Activated naive CD8-positive, alpha-beta T cell treated with anti-CD3 and anti-CD28 coated beads, Interleukin-2, amount 10 ng/mL, durations not matched to agents 7 days and 5 days (primary cell): Measurements from ENCODE around the gene HYDIN. TPM values are rescaled to one million over a fixed set of nuclear protein-coding genes. Genes with fewer than 3 reads are reported as not detected.

Experiments
- ATAC-seq: fragments of 150-1000 bp; cut with Tn5 transposase; one replicate; pipeline ENCODE4 v1.10.0; 2021; ENCODE audit warnings: low read depth, moderate library complexity
- POLR2A ChIA-PET: fragments of 350-600 bp; sonication (Branson Sonifier 250); formaldehyde crosslinking; loops from one replicate; lab custom pipeline; 2021; ENCODE audit warnings: antibody characterized with exemption; lab: Charles Lee
- DNase-seq: peaks from one replicate; pipeline ENCODE4 v3.0.0; 2021
- H3K27ac Mint-ChIP-seq: one replicate; pipeline ENCODE4 v1.8.0; 2022; ENCODE audit warnings: mild to moderate bottlenecking, mixed read lengths
- H3K27me3 Mint-ChIP-seq: one replicate; pipeline ENCODE4 v1.8.0; 2022; ENCODE audit warnings: mild to moderate bottlenecking, moderate library complexity, mixed read lengths
- H3K36me3 Mint-ChIP-seq: one replicate; pipeline ENCODE4 v1.8.0; 2021; ENCODE audit warnings: mild to moderate bottlenecking, mixed read lengths
- H3K4me1 Mint-ChIP-seq: one replicate; pipeline ENCODE4 v1.8.0; 2021; ENCODE audit warnings: mixed read lengths
- H3K4me3 Mint-ChIP-seq: one replicate; pipeline ENCODE4 v1.8.0; 2022; ENCODE audit warnings: mild to moderate bottlenecking, moderate library complexity, mixed read lengths
- H3K9me3 Mint-ChIP-seq: one replicate; pipeline ENCODE4 v1.8.0; 2021; ENCODE audit warnings: mixed read lengths
- total RNA-seq, 2 experiments: library from RNA; stranded (reverse); gene quantifications; one replicate each; pipeline ENCODE4 v1.2.3, GENCODE V29; 2021

HYDIN gene
- total RNA-seq, 2 experiments from 2014 or later, result not detected

GRCh38 chr16:70770626-70771552, 459.6 kb downstream of the HYDIN start:
- POLR2A ChIA-PET, result interaction anchor here (1.0 to 1.9 kb wide), 3 partner anchors 9 to 78 kb away, joined by 3 to 6 read pairs (median 3); no protein-coding TSS in a partner anchor
- Mint-ChIP-seq H3K27me3 (no peaks in the 10 kb centered on the region), H3K36me3 (peaks cover 3% of the 10 kb centered on the region), H3K9me3 (no peaks in the 10 kb centered on the region), H3K4me1 (peaks cover 4% of the 10 kb centered on the region), H3K4me3 (no peak overlapping the region), H3K27ac (no peak overlapping the region)
- DNase-seq (peak; percentile 79), ATAC-seq (peak; percentile 72)

GRCh38 chr16:70770291-70770625, 460.3 kb downstream of the HYDIN start:
- Mint-ChIP-seq H3K4me3 (no peak overlapping the region), H3K36me3 (peaks cover 3% of the 10 kb centered on the region), H3K9me3 (no peaks in the 10 kb centered on the region), H3K27ac (no peak overlapping the region), H3K4me1 (peaks cover 4% of the 10 kb centered on the region), H3K27me3 (no peaks in the 10 kb centered on the region)
- DNase-seq (no peak), ATAC-seq (no peak)
- POLR2A ChIA-PET, result interaction anchor here (0.6 to 1.9 kb wide), 2 partner anchors 33 to 373 kb away, joined by 4 to 6 read pairs; no protein-coding TSS in a partner anchor

- Mint-ChIP-seq H3K9me3 (no peaks in the 10 kb centered on the region), H3K27ac (no peak overlapping the region), H3K4me3 (no peak overlapping the region), H3K36me3 (peaks cover 3% of the 10 kb centered on the region), H3K27me3 (no peaks in the 10 kb centered on the region), H3K4me1 (peaks cover 4% of the 10 kb centered on the region)
- POLR2A ChIA-PET, result interaction anchor here (0.6 to 1.9 kb wide), 2 partner anchors 33 to 372 kb away, joined by 4 to 6 read pairs; no protein-coding TSS in a partner anchor
- DNase-seq (no peak), ATAC-seq (no peak)
Measured at GRCh38 chr16:70769761-70770160, 460.8 kb downstream of the HYDIN start.

- peaks cover 4% of the 10 kb centered on the region for H3K4me1 Mint-ChIP-seq
- no peak overlapping the region for H3K27ac Mint-ChIP-seq
- POLR2A ChIA-PET, result no interaction called here
- no peak for ATAC-seq
- H3K36me3 Mint-ChIP-seq, result peaks cover 3% of the 10 kb centered on the region
- no peaks in the 10 kb centered on the region for H3K9me3 Mint-ChIP-seq
- H3K4me3 Mint-ChIP-seq, result no peak overlapping the region
- H3K27me3 Mint-ChIP-seq, result no peaks in the 10 kb centered on the region
- no peak for DNase-seq
Measured at GRCh38 chr16:70769131-70769530, 461.4 kb downstream of the HYDIN start.

- POLR2A ChIA-PET, result interaction anchor here (1.2 kb wide), 1 partner anchor 73 kb away, joined by 4 read pairs; no protein-coding TSS in a partner anchor
- Mint-ChIP-seq H3K36me3 (peaks cover 3% of the 10 kb centered on the region), H3K27me3 (no peaks in the 10 kb centered on the region), H3K4me3 (no peak overlapping the region), H3K27ac (no peak overlapping the region), H3K9me3 (no peaks in the 10 kb centered on the region), H3K4me1 (peaks cover 4% of the 10 kb centered on the region)
- DNase-seq (no peak), ATAC-seq (no peak)
Measured at GRCh38 chr16:70768203-70768580, 462.3 kb downstream of the HYDIN start.

GRCh38 chr16:70767377-70768202, 462.9 kb downstream of the HYDIN start:
- Mint-ChIP-seq H3K27ac (no peak overlapping the region), H3K4me1 (peaks cover 4% of the 10 kb centered on the region), H3K9me3 (no peaks in the 10 kb centered on the region), H3K36me3 (peaks cover 3% of the 10 kb centered on the region), H3K4me3 (no peak overlapping the region), H3K27me3 (no peaks in the 10 kb centered on the region)
- ATAC-seq, result no peak
- POLR2A ChIA-PET, result interaction anchor here (1.2 kb wide), 1 partner anchor 72 kb away, joined by 4 read pairs; no protein-coding TSS in a partner anchor
- DNase-seq, result no peak

- POLR2A ChIA-PET, result interaction anchor here (1.4 kb wide), 1 partner anchor 29 kb away, joined by 3 read pairs; no protein-coding TSS in a partner anchor
Measured at GRCh38 chr16:70766658-70767057, 463.9 kb downstream of the HYDIN start.

GRCh38 chr16:70766176-70766575, 464.3 kb downstream of the HYDIN start:
- Mint-ChIP-seq H3K9me3 (no peaks in the 10 kb centered on the region), H3K27me3 (no peaks in the 10 kb centered on the region)
- POLR2A ChIA-PET, result interaction anchor here (1.4 kb wide), 1 partner anchor 29 kb away, joined by 3 read pairs; no protein-coding TSS in a partner anchor

More at GRCh38 chr16:70766658-70767057, 463.9 kb downstream of the HYDIN start:
- Mint-ChIP-seq H3K4me3 (no peak overlapping the region), H3K4me1 (peaks cover 4% of the 10 kb centered on the region), H3K27ac (no peak overlapping the region), H3K27me3 (no peaks in the 10 kb centered on the region), H3K36me3 (no peaks in the 10 kb centered on the region), H3K9me3 (no peaks in the 10 kb centered on the region)
- DNase-seq (no peak), ATAC-seq (no peak)

GRCh38 chr16:70765491-70765890, 465.0 kb downstream of the HYDIN start:
- no peak for ATAC-seq
- H3K36me3 Mint-ChIP-seq, result peaks cover 3% of the 10 kb centered on the region

More at GRCh38 chr16:70766176-70766575, 464.3 kb downstream of the HYDIN start:
- ATAC-seq, result no peak
- H3K36me3 Mint-ChIP-seq, result no peaks in the 10 kb centered on the region
- DNase-seq, result no peak
- no peak overlapping the region for H3K4me3 Mint-ChIP-seq
- peaks cover 4% of the 10 kb centered on the region for H3K4me1 Mint-ChIP-seq
- H3K27ac Mint-ChIP-seq, result no peak overlapping the region

GRCh38 chr16:70764632-70765031, 465.9 kb downstream of the HYDIN start:
- Mint-ChIP-seq H3K4me3 (no peak overlapping the region), H3K36me3 (peaks cover 3% of the 10 kb centered on the region), H3K9me3 (no peaks in the 10 kb centered on the region), H3K27ac (no peak overlapping the region), H3K27me3 (no peaks in the 10 kb centered on the region), H3K4me1 (no peaks in the 10 kb centered on the region)
- ATAC-seq, result no peak
- DNase-seq, result no peak
- POLR2A ChIA-PET, result no interaction called here

More at GRCh38 chr16:70765491-70765890, 465.0 kb downstream of the HYDIN start:
- H3K27ac Mint-ChIP-seq, result no peak overlapping the region
- no peaks in the 10 kb centered on the region for H3K4me1 Mint-ChIP-seq
- no peak overlapping the region for H3K4me3 Mint-ChIP-seq
- no peak for DNase-seq
- no peaks in the 10 kb centered on the region for H3K9me3 Mint-ChIP-seq
- no peaks in the 10 kb centered on the region for H3K27me3 Mint-ChIP-seq
- POLR2A ChIA-PET, result interaction anchor here (1.4 kb wide), 1 partner anchor 28 kb away, joined by 3 read pairs; no protein-coding TSS in a partner anchor

GRCh38 chr16:70760221-70760620, 470.3 kb downstream of the HYDIN start:
- Mint-ChIP-seq H3K27ac (no peak overlapping the region), H3K9me3 (no peaks in the 10 kb centered on the region), H3K4me3 (no peak overlapping the region), H3K36me3 (peaks cover 3% of the 10 kb centered on the region), H3K27me3 (no peaks in the 10 kb centered on the region), H3K4me1 (no peaks in the 10 kb centered on the region)
- DNase-seq, result no peak
- no peak for ATAC-seq
- POLR2A ChIA-PET, result no interaction called here

GRCh38 chr16:70759666-70760065, 470.9 kb downstream of the HYDIN start:
- no peaks in the 10 kb centered on the region for H3K27me3 Mint-ChIP-seq
- H3K27ac Mint-ChIP-seq, result no peak overlapping the region
- POLR2A ChIA-PET, result no interaction called here
- H3K36me3 Mint-ChIP-seq, result peaks cover 3% of the 10 kb centered on the region
- ATAC-seq, result no peak
- H3K4me3 Mint-ChIP-seq, result no peak overlapping the region
- H3K4me1 Mint-ChIP-seq, result no peaks in the 10 kb centered on the region
- no peaks in the 10 kb centered on the region for H3K9me3 Mint-ChIP-seq
- no peak for DNase-seq

- Mint-ChIP-seq H3K27ac (no peak overlapping the region), H3K4me3 (no peak overlapping the region)
Measured at GRCh38 chr16:70758786-70759185, 471.7 kb downstream of the HYDIN start.

More at GRCh38 chr16:70758786-70759185, 471.7 kb downstream of the HYDIN start:
- H3K36me3 Mint-ChIP-seq, result peaks cover 3% of the 10 kb centered on the region
- DNase-seq (no peak), ATAC-seq (no peak)
- no peaks in the 10 kb centered on the region for H3K27me3 Mint-ChIP-seq
- H3K9me3 Mint-ChIP-seq, result no peaks in the 10 kb centered on the region
- POLR2A ChIA-PET, result no interaction called here
- H3K4me1 Mint-ChIP-seq, result no peaks in the 10 kb centered on the region
